Measurements from ENCODE around the gene ZNF362.

The ZNF362 gene

DNA sequence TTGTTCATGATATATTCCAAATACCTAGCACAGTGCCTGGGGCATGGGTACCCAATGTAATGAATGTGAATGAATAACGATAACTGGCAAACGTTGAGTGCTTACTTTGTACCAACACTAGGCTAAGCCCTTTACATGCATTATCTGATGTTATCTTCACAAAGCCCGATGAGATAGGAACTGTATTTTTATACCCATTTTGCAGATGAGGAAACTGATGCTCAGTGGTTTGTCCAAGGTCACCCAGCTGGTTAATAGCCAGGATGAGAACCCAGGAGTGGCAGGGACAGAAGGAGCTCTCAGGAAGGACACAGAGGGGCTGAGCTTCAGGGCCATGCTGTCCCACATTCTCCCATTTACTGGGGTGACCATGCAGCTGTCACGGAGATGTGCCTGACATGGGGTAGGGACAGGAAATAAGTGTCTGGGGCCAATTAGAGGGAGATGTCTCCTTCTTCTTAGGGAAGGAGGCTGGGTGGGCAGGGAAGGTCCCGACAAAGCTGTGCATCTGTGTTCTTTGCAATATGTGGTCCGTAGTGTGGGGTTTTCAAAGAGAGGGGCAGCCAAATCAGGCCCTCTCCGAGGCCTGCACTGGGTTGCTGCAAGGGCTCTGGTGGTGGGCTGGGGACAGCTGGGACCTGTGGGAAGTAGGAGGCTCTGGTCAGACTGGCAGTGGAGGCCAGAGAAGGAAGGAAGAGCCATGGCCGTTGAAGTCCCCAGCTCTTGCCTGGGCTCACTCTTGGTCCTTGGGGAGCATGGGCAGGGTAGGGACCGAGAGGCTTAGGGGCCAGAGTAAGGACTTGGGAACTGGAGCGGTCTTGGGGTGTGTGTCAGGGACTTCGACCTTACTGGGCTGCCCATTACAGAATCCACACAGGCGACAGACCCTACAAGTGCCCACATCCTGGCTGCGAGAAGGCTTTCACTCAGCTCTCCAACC is 38.0 kb downstream of the ZNF362 start:
- Histone ChIP-seq H3K36me3 (ENCODE audit: insufficient read depth, insufficient read length, low read length) (peaks cover 67% of the 10 kb centered on the region), H3K4me3 (ENCODE audit: insufficient read length, low read depth) (no peak overlapping the region), H3K27me3 (ENCODE audit: insufficient read depth, insufficient read length) (no peaks in the 10 kb centered on the region), H3K9ac (ENCODE audit: insufficient read length, low read depth) (no peak overlapping the region), H3K9me3 (ENCODE audit: insufficient read depth, low read length) (no peaks in the 10 kb centered on the region), H3K4me1 (ENCODE audit: insufficient read depth, insufficient read length) (peaks cover 8% of the 10 kb centered on the region)
- TF ChIP-seq ZNF274 (IDR thresholded peaks at IDR 0.05; ENCODE audit: low read depth, low read length), result no peak
- no peak for TF ChIP-seq SUZ12 (IDR thresholded peaks at IDR 0.05; ENCODE audit: extremely low read depth, insufficient read depth, insufficient read length)
- TF ChIP-seq YY1 (IDR thresholded peaks at IDR 0.05; ENCODE audit: insufficient read depth, insufficient read length), result no peak
- no peak for DNase-seq (ENCODE audit: low read depth, low spot score)

DNA sequence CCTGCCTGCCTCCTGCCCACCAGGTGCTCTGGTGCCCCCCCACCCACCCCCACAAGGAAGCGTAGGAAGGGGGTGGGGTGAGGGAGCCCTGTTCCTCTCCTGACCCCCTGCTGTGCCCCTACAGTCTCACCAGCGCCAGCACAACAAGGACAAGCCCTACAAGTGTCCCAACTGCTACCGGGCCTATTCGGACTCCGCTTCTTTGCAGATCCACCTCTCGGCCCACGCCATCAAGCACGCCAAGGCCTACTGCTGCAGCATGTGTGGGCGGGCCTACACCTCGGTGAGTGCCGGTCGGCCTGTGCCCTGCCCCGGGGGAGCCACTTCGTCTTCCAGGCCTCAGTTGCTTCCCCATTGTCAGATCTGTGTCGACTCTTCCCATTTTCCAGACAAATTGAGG is 38.7 kb downstream of the ZNF362 start:
- no peak for DNase-seq (ENCODE audit: low read depth, low spot score)
- Histone ChIP-seq H3K27me3 (ENCODE audit: insufficient read depth, insufficient read length) (no peaks in the 10 kb centered on the region), H3K36me3 (ENCODE audit: insufficient read depth, insufficient read length, low read length) (peaks cover 67% of the 10 kb centered on the region), H3K4me3 (ENCODE audit: insufficient read length, low read depth) (no peak overlapping the region), H3K9ac (ENCODE audit: insufficient read length, low read depth) (no peak overlapping the region), H3K4me1 (ENCODE audit: insufficient read depth, insufficient read length) (peaks cover 8% of the 10 kb centered on the region), H3K9me3 (ENCODE audit: insufficient read depth, low read length) (no peaks in the 10 kb centered on the region)
- TF ChIP-seq YY1 (IDR thresholded peaks at IDR 0.05; ENCODE audit: insufficient read depth, insufficient read length) (no peak), SUZ12 (IDR thresholded peaks at IDR 0.05; ENCODE audit: extremely low read depth, insufficient read depth, insufficient read length) (no peak), ZNF274 (IDR thresholded peaks at IDR 0.05; ENCODE audit: low read depth, low read length) (no peak)

DNA sequence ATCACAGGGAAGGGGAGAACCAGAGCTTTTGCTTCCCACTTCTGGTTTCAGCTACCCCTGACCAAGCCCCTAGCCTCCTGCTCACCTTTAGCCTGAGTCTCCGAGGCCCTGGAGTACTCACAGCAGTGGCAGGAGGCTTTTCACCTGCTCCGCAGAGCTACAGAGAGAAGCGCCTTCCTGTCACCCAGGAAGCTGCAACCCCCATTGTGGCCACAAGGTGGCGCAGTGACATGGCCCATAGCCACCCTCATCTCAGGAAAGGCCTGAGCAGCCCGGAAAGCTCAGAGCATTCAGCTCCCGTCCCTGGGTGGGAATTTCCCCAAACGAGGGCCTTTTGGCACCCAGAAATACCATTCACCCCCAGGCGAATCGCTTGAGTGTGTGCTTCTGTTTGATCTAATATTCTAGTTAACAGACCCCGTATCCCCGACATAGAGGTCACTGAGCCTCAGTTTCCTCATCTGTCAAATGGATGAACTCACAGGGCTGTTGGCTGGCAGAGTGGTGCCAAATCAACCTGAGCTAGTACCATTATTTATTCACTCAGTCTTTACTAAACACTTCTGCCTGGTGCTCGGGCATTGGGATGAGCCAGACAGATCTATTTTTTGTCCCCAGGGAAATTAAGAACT is 39.3 kb downstream of the ZNF362 start:
- Histone ChIP-seq H3K27me3 (ENCODE audit: insufficient read depth, insufficient read length) (no peaks in the 10 kb centered on the region), H3K9me3 (ENCODE audit: insufficient read depth, low read length) (no peaks in the 10 kb centered on the region), H3K36me3 (ENCODE audit: insufficient read depth, insufficient read length, low read length) (peaks cover 68% of the 10 kb centered on the region), H3K4me3 (ENCODE audit: insufficient read length, low read depth) (no peak overlapping the region), H3K9ac (ENCODE audit: insufficient read length, low read depth) (no peak overlapping the region), H3K4me1 (ENCODE audit: insufficient read depth, insufficient read length) (peaks cover 10% of the 10 kb centered on the region)
- TF ChIP-seq SUZ12 (IDR thresholded peaks at IDR 0.05; ENCODE audit: extremely low read depth, insufficient read depth, insufficient read length) (no peak), YY1 (IDR thresholded peaks at IDR 0.05; ENCODE audit: insufficient read depth, insufficient read length) (no peak), ZNF274 (IDR thresholded peaks at IDR 0.05; ENCODE audit: low read depth, low read length) (no peak)
- DNase-seq (ENCODE audit: low read depth, low spot score), result peak; percentile 87

DNA sequence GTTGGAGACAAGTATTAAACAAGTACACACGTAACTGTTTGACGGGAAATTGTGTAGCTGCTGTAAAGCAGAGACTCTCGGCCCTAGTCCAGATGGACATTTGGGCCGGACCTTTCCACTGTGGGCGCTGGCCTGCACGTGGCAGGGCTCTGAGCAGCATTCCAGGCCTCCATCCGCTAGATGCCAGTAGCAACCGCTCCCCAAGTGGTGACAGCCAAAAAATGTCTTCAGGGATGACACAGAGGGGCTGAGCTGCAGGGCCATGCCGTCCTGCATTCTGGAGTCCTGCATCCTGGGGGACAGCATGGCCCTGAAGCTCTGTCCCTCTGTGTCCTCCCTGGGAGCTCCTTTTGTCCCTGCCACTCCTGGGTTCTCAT is 39.8 kb downstream of the ZNF362 start:
- no peaks in the 10 kb centered on the region for H3K9me3 ChIP-seq (ENCODE audit: insufficient read depth, low read length)
- TF ChIP-seq ZNF274 (IDR thresholded peaks at IDR 0.05; ENCODE audit: low read depth, low read length) (no peak), YY1 (IDR thresholded peaks at IDR 0.05; ENCODE audit: insufficient read depth, insufficient read length) (no peak), SUZ12 (IDR thresholded peaks at IDR 0.05; ENCODE audit: extremely low read depth, insufficient read depth, insufficient read length) (no peak)
- peaks cover 12% of the 10 kb centered on the region for H3K4me1 ChIP-seq (ENCODE audit: insufficient read depth, insufficient read length)
- H3K4me3 ChIP-seq (ENCODE audit: insufficient read length, low read depth), result no peak overlapping the region
- no peak overlapping the region for H3K9ac ChIP-seq (ENCODE audit: insufficient read length, low read depth)
- DNase-seq (ENCODE audit: low read depth, low spot score), result no peak
- peaks cover 68% of the 10 kb centered on the region for H3K36me3 ChIP-seq (ENCODE audit: insufficient read depth, insufficient read length, low read length)
- no peaks in the 10 kb centered on the region for H3K27me3 ChIP-seq (ENCODE audit: insufficient read depth, insufficient read length)

DNA sequence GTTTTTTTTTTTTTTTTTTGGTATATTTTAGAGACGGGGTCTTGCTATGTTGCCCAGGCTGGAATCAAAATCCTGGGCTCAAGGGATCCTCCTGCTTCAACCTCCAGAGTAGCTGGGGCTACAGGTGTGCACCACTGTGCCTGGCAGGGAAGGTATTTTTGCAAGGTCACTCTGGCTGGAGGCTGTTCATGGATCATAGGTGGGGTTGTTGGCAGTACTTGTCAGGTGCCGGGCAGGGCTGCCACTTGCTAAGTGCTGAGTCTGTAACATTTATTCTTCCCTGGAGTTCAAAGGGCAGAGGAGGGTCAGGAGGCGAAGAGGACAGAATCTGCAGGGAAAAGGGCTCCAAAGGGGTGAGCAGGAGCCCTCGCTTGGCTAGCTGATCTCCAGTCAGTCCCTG is 40.5 kb downstream of the ZNF362 start:
- DNase-seq (ENCODE audit: low read depth, low spot score), result no peak
- no peaks in the 10 kb centered on the region for H3K9me3 ChIP-seq (ENCODE audit: insufficient read depth, low read length)
- peaks cover 12% of the 10 kb centered on the region for H3K4me1 ChIP-seq (ENCODE audit: insufficient read depth, insufficient read length)
- TF ChIP-seq SUZ12 (IDR thresholded peaks at IDR 0.05; ENCODE audit: extremely low read depth, insufficient read depth, insufficient read length) (no peak), YY1 (IDR thresholded peaks at IDR 0.05; ENCODE audit: insufficient read depth, insufficient read length) (no peak), ZNF274 (IDR thresholded peaks at IDR 0.05; ENCODE audit: low read depth, low read length) (no peak)
- H3K9ac ChIP-seq (ENCODE audit: insufficient read length, low read depth), result no peak overlapping the region
- H3K36me3 ChIP-seq (ENCODE audit: insufficient read depth, insufficient read length, low read length), result peaks cover 68% of the 10 kb centered on the region
- no peaks in the 10 kb centered on the region for H3K27me3 ChIP-seq (ENCODE audit: insufficient read depth, insufficient read length)
- no peak overlapping the region for H3K4me3 ChIP-seq (ENCODE audit: insufficient read length, low read depth)

DNA sequence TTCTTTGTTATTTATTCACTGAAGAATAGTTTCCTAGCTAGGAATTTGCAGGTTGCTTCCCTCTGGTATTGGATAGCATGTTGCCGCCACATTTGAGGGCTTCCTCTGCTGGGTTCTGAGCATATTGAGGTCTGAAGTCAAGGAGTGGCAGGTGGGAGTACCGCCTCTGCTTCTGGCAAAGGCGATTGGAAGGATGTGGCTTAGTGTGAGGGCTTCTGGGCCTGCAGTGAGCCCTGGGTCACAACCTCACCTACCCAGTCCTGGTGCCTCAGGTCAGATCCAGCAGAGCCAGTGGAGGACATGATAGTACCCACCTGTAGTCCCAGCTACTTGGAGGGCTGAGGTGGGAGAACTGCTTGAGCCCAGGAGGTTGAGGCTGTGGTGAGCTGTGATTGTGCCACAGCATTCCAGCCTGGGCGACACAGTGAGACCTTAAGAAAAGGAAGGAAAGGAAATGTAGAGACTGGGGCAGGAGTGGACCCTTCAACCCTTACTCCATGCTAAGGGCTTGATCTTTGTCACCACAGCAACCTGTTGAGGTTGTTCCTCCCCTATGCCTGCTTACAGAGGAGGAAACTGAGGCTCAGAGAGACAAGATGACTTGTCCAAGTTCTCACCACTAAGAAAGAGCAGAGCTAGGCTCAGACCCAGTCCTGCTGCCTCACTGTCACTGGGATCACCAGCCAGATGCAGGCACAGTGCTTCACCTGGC is 41.8 kb downstream of the ZNF362 start:
- Histone ChIP-seq H3K27me3 (ENCODE audit: insufficient read depth, insufficient read length) (no peaks in the 10 kb centered on the region), H3K9me3 (ENCODE audit: insufficient read depth, low read length) (no peaks in the 10 kb centered on the region), H3K9ac (ENCODE audit: insufficient read length, low read depth) (no peak overlapping the region), H3K4me3 (ENCODE audit: insufficient read length, low read depth) (no peak overlapping the region), H3K4me1 (ENCODE audit: insufficient read depth, insufficient read length) (peaks cover 12% of the 10 kb centered on the region), H3K36me3 (ENCODE audit: insufficient read depth, insufficient read length, low read length) (peaks cover 63% of the 10 kb centered on the region)
- DNase-seq (ENCODE audit: low read depth, low spot score), result no peak
- TF ChIP-seq YY1 (IDR thresholded peaks at IDR 0.05; ENCODE audit: insufficient read depth, insufficient read length) (no peak), SUZ12 (IDR thresholded peaks at IDR 0.05; ENCODE audit: extremely low read depth, insufficient read depth, insufficient read length) (no peak), ZNF274 (IDR thresholded peaks at IDR 0.05; ENCODE audit: low read depth, low read length) (no peak)

All from NT2/D1 (cell line).